HG03097 (cell line): ENCODE results near the gene ATP11C.
A peak's percentile ranks its signal among the peaks of the same experiment; 100 is the strongest.
"Not testable (repeated sequence)": the region's sequence is repeated elsewhere in the genome, so short reads cannot be mapped to it uniquely, and the experiment has no call there.

ENCODE experiments used
- ATAC-seq: cut with Tn5 transposase; IDR thresholded peaks from one replicate; pipeline ENCODE4 v1.9.1; 2021; ENCODE audit not compliant: unreplicated experiment, low FRiP score

Gene ATP11C

GRCh38 chrX:139924696-139925095, 8.2 kb downstream of the ATP11C start:
- no peak for ATAC-seq

- ATAC-seq: no peak
Observed at GRCh38 chrX:139924069-139924695, 8.7 kb downstream of the ATP11C start.

- ATAC-seq: not testable (repeated sequence)
Observed at GRCh38 chrX:139921142-139921541, 11.7 kb downstream of the ATP11C start.

- no peak for ATAC-seq
Observed at GRCh38 chrX:139920316-139920715, 12.5 kb downstream of the ATP11C start.

GRCh38 chrX:139914421-139914820, 18.4 kb downstream of the ATP11C start:
- no peak for ATAC-seq

- peak; percentile 63 for ATAC-seq
Observed at GRCh38 chrX:139909712-139910111, 23.1 kb downstream of the ATP11C start.

GRCh38 chrX:139907078-139907477, 25.8 kb downstream of the ATP11C start:
- ATAC-seq: no peak

GRCh38 chrX:139905743-139906142, 27.1 kb downstream of the ATP11C start:
- no peak for ATAC-seq

GRCh38 chrX:139905051-139905450, 27.8 kb downstream of the ATP11C start:
- ATAC-seq: no peak

GRCh38 chrX:139903210-139903609, 29.6 kb downstream of the ATP11C start:
- no peak for ATAC-seq

GRCh38 chrX:139902559-139902958, 30.3 kb downstream of the ATP11C start:
- no peak for ATAC-seq

GRCh38 chrX:139898334-139898733, 34.5 kb downstream of the ATP11C start:
- no peak for ATAC-seq

- no peak for ATAC-seq
Observed at GRCh38 chrX:139892512-139892911, 40.3 kb downstream of the ATP11C start.

GRCh38 chrX:139890991-139891700, 41.7 kb downstream of the ATP11C start:
- ATAC-seq: no peak

GRCh38 chrX:139889760-139890159, 43.1 kb downstream of the ATP11C start:
- ATAC-seq: no peak

GRCh38 chrX:139883984-139884383, 48.9 kb downstream of the ATP11C start:
- no peak for ATAC-seq

- no peak for ATAC-seq
Observed at GRCh38 chrX:139882299-139882698, 50.6 kb downstream of the ATP11C start.

- ATAC-seq: no peak
Observed at GRCh38 chrX:139881572-139881971, 51.3 kb downstream of the ATP11C start.

- no peak for ATAC-seq
Observed at GRCh38 chrX:139881130-139881529, 51.7 kb downstream of the ATP11C start.

- no peak for ATAC-seq
Observed at GRCh38 chrX:139877710-139878414, 55.0 kb downstream of the ATP11C start.

GRCh38 chrX:139875841-139876240, 57.0 kb downstream of the ATP11C start:
- no peak for ATAC-seq

GRCh38 chrX:139869796-139870195, 63.1 kb downstream of the ATP11C start:
- ATAC-seq: no peak
